ENCODE measurements around the gene ABLIM1.

DNA sequence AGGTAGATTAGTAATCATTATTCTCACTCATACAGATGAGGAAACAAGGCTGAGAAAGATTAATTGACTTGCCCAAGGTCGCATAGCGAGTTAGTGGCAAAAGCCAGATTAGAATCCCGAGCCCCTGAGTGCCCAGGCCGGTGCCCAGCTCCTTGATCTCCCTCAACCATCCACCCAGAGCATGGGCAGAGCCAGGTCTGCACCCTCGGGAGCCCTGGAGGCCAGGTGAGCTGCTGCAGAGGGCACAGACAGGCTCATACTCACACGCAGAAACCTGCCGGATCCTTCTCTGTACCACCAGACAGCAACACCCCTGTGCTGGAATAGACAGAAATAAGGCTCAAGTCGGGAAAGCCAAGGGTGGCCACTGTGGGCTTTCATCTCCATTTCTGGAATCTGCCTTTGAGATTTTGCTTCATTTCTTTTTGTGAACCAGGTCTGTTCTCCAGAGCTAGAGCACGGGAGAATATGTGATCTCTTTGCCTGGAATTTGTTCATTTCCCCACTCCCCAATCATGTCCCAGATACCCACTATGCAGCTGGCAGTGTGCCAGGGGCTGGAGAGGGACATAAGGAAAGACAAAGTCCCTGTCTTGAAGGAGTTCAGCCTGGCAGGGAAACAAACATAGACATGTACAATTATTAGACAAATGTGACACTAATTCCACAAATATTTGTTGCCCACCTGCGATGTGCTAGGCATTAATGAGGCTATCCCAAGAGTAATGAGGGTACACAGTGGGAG, 259.3 kb downstream of the ABLIM1 start:
- TF ChIP-seq, protein P1, sequence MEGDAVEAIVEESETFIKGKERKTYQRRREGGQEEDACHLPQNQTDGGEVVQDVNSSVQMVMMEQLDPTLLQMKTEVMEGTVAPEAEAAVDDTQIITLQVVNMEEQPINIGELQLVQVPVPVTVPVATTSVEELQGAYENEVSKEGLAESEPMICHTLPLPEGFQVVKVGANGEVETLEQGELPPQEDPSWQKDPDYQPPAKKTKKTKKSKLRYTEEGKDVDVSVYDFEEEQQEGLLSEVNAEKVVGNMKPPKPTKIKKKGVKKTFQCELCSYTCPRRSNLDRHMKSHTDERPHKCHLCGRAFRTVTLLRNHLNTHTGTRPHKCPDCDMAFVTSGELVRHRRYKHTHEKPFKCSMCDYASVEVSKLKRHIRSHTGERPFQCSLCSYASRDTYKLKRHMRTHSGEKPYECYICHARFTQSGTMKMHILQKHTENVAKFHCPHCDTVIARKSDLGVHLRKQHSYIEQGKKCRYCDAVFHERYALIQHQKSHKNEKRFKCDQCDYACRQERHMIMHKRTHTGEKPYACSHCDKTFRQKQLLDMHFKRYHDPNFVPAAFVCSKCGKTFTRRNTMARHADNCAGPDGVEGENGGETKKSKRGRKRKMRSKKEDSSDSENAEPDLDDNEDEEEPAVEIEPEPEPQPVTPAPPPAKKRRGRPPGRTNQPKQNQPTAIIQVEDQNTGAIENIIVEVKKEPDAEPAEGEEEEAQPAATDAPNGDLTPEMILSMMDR (IDR thresholded peaks at IDR 0.05), result no peak
- no peak for TF ChIP-seq POLR2AphosphoS5 (IDR thresholded peaks at IDR 0.05)
